Gastroesophageal sphincter (tissue), 4 donors: ENCODE results near the gene LILRB3. TPM values are rescaled to one million over a fixed set of nuclear protein-coding genes. Genes with fewer than 3 reads are reported as not detected.
"Not testable (repeated sequence)": the region's sequence is repeated elsewhere in the genome, so short reads cannot be mapped to it uniquely, and the experiment has no call there.

Experiments used
- ATAC-seq: fragments of 150-250 bp; one replicate; pipeline ENCODE4 v1.9.1; 2016; ENCODE audit warnings: mild to moderate bottlenecking, moderate library complexity
- H3K27ac ChIP-seq, 4 donors: fragments of 200-600 bp; sonication (generic) in 3 of 4; 1 replicate in 3 of 4; 2 replicates in 1 of 4; pipeline ENCODE4 v1.5.1; 2016 to 2019
- H3K27me3 ChIP-seq: fragments of 200-600 bp; sonication (generic); one replicate; pipeline ENCODE4 v1.5.1; 2019
- H3K36me3 ChIP-seq, 2 donors: fragments of 200-600 bp; sonication (generic); one replicate each; pipeline ENCODE4 v1.5.1; 2019; ENCODE audit warnings: control low read depth in 1 of 2
- H3K4me1 ChIP-seq, 3 donors: fragments of 200-600 bp; sonication (generic); 1 replicate in 2 of 3; 2 replicates in 1 of 3; pipeline ENCODE4 v1.5.1; 2016 to 2019; ENCODE audit warnings: control low read depth in 2 of 3
- H3K4me3 ChIP-seq, 2 donors: fragments of 200-600 bp; sonication (generic); one replicate each; pipeline ENCODE4 v1.5.1; 2019; ENCODE audit warnings: mild to moderate bottlenecking in 1 of 2, moderate library complexity in 1 of 2
- H3K9me3 ChIP-seq, 3 donors: fragments of 200-600 bp; sonication (generic); one replicate each; pipeline ENCODE4 v1.5.1; 2017 to 2019; ENCODE audit warnings: control low read depth in 2 of 3
- CTCF ChIP-seq, 4 experiments: fragments of 200-600 bp in 2 of 4; fragments of 450-650 bp in 2 of 4; sonication (generic) in 1 of 4; IDR thresholded peaks; one replicate each; pipeline ENCODE4 v1.5.1; 2017 to 2019; ENCODE audit warnings: antibody characterized with exemption in 4 of 4, mild to moderate bottlenecking in 2 of 4, moderate library complexity in 2 of 4
- EP300 ChIP-seq: sonication (generic); formaldehyde crosslinking; IDR thresholded peaks from one replicate; pipeline ENCODE4 v1.6.1; 2017; ENCODE audit warnings: antibody characterized with exemption, mild to moderate bottlenecking
- POLR2A ChIP-seq, 2 donors: fragments of 450-650 bp; IDR thresholded peaks; one replicate each; pipeline ENCODE4 v1.6.1; 2017; ENCODE audit warnings: antibody characterized with exemption in 2 of 2, mild to moderate bottlenecking in 2 of 2, moderate library complexity in 1 of 2
- POLR2AphosphoS5 ChIP-seq: sonication (generic); formaldehyde crosslinking; IDR thresholded peaks from one replicate; pipeline ENCODE4 v1.6.1; 2017; ENCODE audit warnings: antibody characterized with exemption
- WGBS, 2 donors: methylation state at CpG; one replicate each; pipeline ENCODE4 v1.1.5; 2018; ENCODE audit warnings: low coverage in 1 of 2; 5-methylcytosine and 5-hydroxymethylcytosine counted together
- total RNA-seq, 4 donors: library from RNA; depleted of rRNA; stranded (reverse); fragments of >200 nt; gene quantifications; one replicate each; pipeline ENCODE4 v1.1.0, GENCODE V29; 2016

Gene LILRB3
- total RNA-seq, 4 donors from 2014 or later, result 6.8 to 29.9 (median 21.3) TPM

GRCh38 chr19:54196536-54196935, 26.3 kb downstream of the LILRB3 start:
- Histone ChIP-seq H3K27me3 (no peaks in the 10 kb centered on the region), H3K4me3 (no peak overlapping the region), H3K4me1 (peaks cover 0 to 30% (median 9%) of the 10 kb centered on the region in 3 donors), H3K36me3 (peaks cover 0 to 34% of the 10 kb centered on the region in 2 donors), H3K9me3 (no peaks in the 10 kb centered on the region), H3K27ac (no peak overlapping the region)
- no peak for ATAC-seq
- TF ChIP-seq POLR2AphosphoS5, result no peak
- TF ChIP-seq EP300, result no peak
- TF ChIP-seq POLR2A (IDR thresholded peaks at IDR 0.05), result no peak
- no peak for TF ChIP-seq CTCF (IDR thresholded peaks at IDR 0.05)
- WGBS, 2 donors, result 94% methylated on average over 5 to 7 of the region's 7 CpGs

- 83 to 87% methylated on average over 2 to 5 of the region's 12 CpGs for WGBS, 2 donors
- Histone ChIP-seq H3K4me1 (peaks cover 0 to 21% (median 10%) of the 10 kb centered on the region in 3 donors), H3K36me3 (peaks cover 0 to 30% of the 10 kb centered on the region in 2 donors)
- H3K4me3 ChIP-seq, H3K27me3 ChIP-seq, H3K9me3 ChIP-seq, ATAC-seq, H3K27ac ChIP-seq: not testable (repeated sequence)
These were observed 28.3 kb downstream of the LILRB3 start for GRCh38 chr19:54194463-54194862.

- H3K4me3 ChIP-seq, result no peak overlapping the region
- peaks cover 0 to 32% (median 17%) of the 10 kb centered on the region in 3 donors for H3K4me1 ChIP-seq
- no peaks in the 10 kb centered on the region for H3K9me3 ChIP-seq
- H3K27ac ChIP-seq, result peak overlapping the region in 1 of 4 donors; percentile 94
- WGBS, 2 donors, result 83 to 85% methylated on average over 6 to 7 of the region's 11 CpGs
- ATAC-seq, result no peak
- no peaks in the 10 kb centered on the region for H3K27me3 ChIP-seq
- TF ChIP-seq EP300 (no peak), CTCF (IDR thresholded peaks at IDR 0.05) (no peak), POLR2AphosphoS5 (no peak), POLR2A (IDR thresholded peaks at IDR 0.05) (no peak)
- H3K36me3 ChIP-seq, result peaks cover 0 to 30% of the 10 kb centered on the region in 2 donors
These were observed 29.8 kb downstream of the LILRB3 start for GRCh38 chr19:54193011-54193410.

- Histone ChIP-seq H3K4me3 (peak overlapping the region; percentile 79 to 83), H3K4me1 (peaks cover 0 to 36% (median 17%) of the 10 kb centered on the region in 3 donors), H3K27me3 (no peaks in the 10 kb centered on the region), H3K36me3 (peaks cover 0 to 33% of the 10 kb centered on the region in 2 donors), H3K9me3 (no peaks in the 10 kb centered on the region), H3K27ac (peak overlapping the region; percentile 79 to 100 (median 94))
- TF ChIP-seq POLR2A (IDR thresholded peaks at IDR 0.05) (no peak), CTCF (IDR thresholded peaks at IDR 0.05) (no peak), POLR2AphosphoS5 (no peak), EP300 (no peak)
- whole genome bisulfite sequencing, 2 donors, result 51 to 52% methylated on average over 7 to 13 of the region's 19 CpGs
- ATAC-seq, result no peak
These were observed 30.9 kb downstream of the LILRB3 start for GRCh38 chr19:54191811-54192453.

GRCh38 chr19:54191011-54191810, 31.6 kb downstream of the LILRB3 start, which contains the start of gene TSEN34:
Gene TSEN34, plus strand, starts transcription at chr19:54191308. Its CDS starts 57 bp downstream, at chr19:54191365.
- WGBS, 2 donors, result no CpG with 5 or more reads among the region's 77 CpGs
- H3K36me3 ChIP-seq, result peaks cover 0 to 40% of the 10 kb centered on the region in 2 donors
- no peaks in the 10 kb centered on the region for H3K9me3 ChIP-seq
- H3K27ac ChIP-seq, result peak within 1 kb of the TSS; percentile 79 to 100 (median 94)
- peaks cover 0 to 36% (median 17%) of the 10 kb centered on the region in 3 donors for H3K4me1 ChIP-seq
- ATAC-seq, result peak; percentile 30
- H3K4me3 ChIP-seq, result peak within 1 kb of the TSS; percentile 79 to 83
- no peak for TF ChIP-seq EP300
- TF ChIP-seq POLR2A (IDR thresholded peaks at IDR 0.05), result peak; percentile 42 to 50
- peak in 2 of 4 experiments; percentile 15 to 27 for TF ChIP-seq CTCF (IDR thresholded peaks at IDR 0.05)
- TF ChIP-seq POLR2AphosphoS5, result peak; percentile 22
- no peaks in the 10 kb centered on the region for H3K27me3 ChIP-seq
